Measurements from ENCODE around the gene RGS11.

RGS11 gene

GRCh38 chr16:287981-288920 lies 12.5 kb upstream of the RGS11 start:
- H3K4me1 ChIP-seq (ENCODE audit: low read length), result peaks cover 6% of the 10 kb centered on the region
- no peak overlapping the region for H3K4me3 ChIP-seq (ENCODE audit: low read length)
- H2AFZ ChIP-seq (ENCODE audit: low read depth, low read length), result no peak overlapping the region
- no peak overlapping the region for H3K9ac ChIP-seq (ENCODE audit: low read length)
- H3K9me3 ChIP-seq (ENCODE audit: insufficient read depth, low read length), result no peaks in the 10 kb centered on the region
- H3K79me2 ChIP-seq (ENCODE audit: low read length), result peaks cover 19% of the 10 kb centered on the region
- H3K27me3 ChIP-seq (ENCODE audit: low read depth, low read length), result no peaks in the 10 kb centered on the region
- peaks cover 26% of the 10 kb centered on the region for H3K36me3 ChIP-seq (replicated peaks; ENCODE audit: low read depth, low read length)
- H4K20me1 ChIP-seq (ENCODE audit: insufficient read depth, low read length), result no peaks in the 10 kb centered on the region
- H3K27ac ChIP-seq (ENCODE audit: low read length), result no peak overlapping the region
- H3K4me2 ChIP-seq (ENCODE audit: low read length), result no peak overlapping the region
- no peak for TF ChIP-seq EZH2phosphoT487 (IDR thresholded peaks at IDR 0.05; ENCODE audit: low read depth)
- no peak for TF ChIP-seq CTCF (IDR thresholded peaks at IDR 0.05; ENCODE audit: low read depth, low read length)

GRCh38 chr16:287298-287811 lies 11.6 kb upstream of the RGS11 start:
- H2AFZ ChIP-seq (ENCODE audit: low read depth, low read length), result no peak overlapping the region
- H3K27ac ChIP-seq (ENCODE audit: low read length), result no peak overlapping the region
- H4K20me1 ChIP-seq (ENCODE audit: insufficient read depth, low read length), result no peaks in the 10 kb centered on the region
- peaks cover 26% of the 10 kb centered on the region for H3K79me2 ChIP-seq (ENCODE audit: low read length)
- H3K36me3 ChIP-seq (replicated peaks; ENCODE audit: low read depth, low read length), result peaks cover 26% of the 10 kb centered on the region
- H3K9ac ChIP-seq (ENCODE audit: low read length), result no peak overlapping the region
- TF ChIP-seq EZH2phosphoT487 (IDR thresholded peaks at IDR 0.05; ENCODE audit: low read depth) (no peak), CTCF (IDR thresholded peaks at IDR 0.05; ENCODE audit: low read depth, low read length) (peak; percentile 31)
- H3K9me3 ChIP-seq (ENCODE audit: insufficient read depth, low read length), result no peaks in the 10 kb centered on the region
- H3K4me1 ChIP-seq (ENCODE audit: low read length), result peaks cover 6% of the 10 kb centered on the region
- H3K4me2 ChIP-seq (ENCODE audit: low read length), result no peak overlapping the region
- H3K4me3 ChIP-seq (ENCODE audit: low read length), result no peak overlapping the region
- H3K27me3 ChIP-seq (ENCODE audit: low read depth, low read length), result no peaks in the 10 kb centered on the region

GRCh38 chr16:286491-287297 lies 10.9 kb upstream of the RGS11 start:
- no peak for TF ChIP-seq EZH2phosphoT487 (IDR thresholded peaks at IDR 0.05; ENCODE audit: low read depth)
- no peak for TF ChIP-seq CTCF (IDR thresholded peaks at IDR 0.05; ENCODE audit: low read depth, low read length)
- Histone ChIP-seq H3K4me1 (ENCODE audit: low read length) (peaks cover 6% of the 10 kb centered on the region), H3K9me3 (ENCODE audit: insufficient read depth, low read length) (no peaks in the 10 kb centered on the region), H3K79me2 (ENCODE audit: low read length) (peaks cover 26% of the 10 kb centered on the region), H3K9ac (ENCODE audit: low read length) (no peak overlapping the region), H3K27me3 (ENCODE audit: low read depth, low read length) (no peaks in the 10 kb centered on the region), H3K4me2 (ENCODE audit: low read length) (no peak overlapping the region), H3K4me3 (ENCODE audit: low read length) (no peak overlapping the region), H3K36me3 (replicated peaks; ENCODE audit: low read depth, low read length) (peaks cover 26% of the 10 kb centered on the region), H3K27ac (ENCODE audit: low read length) (no peak overlapping the region), H4K20me1 (ENCODE audit: insufficient read depth, low read length) (no peaks in the 10 kb centered on the region), H2AFZ (ENCODE audit: low read depth, low read length) (no peak overlapping the region)

Measured in OCI-LY3 (cell line).